Measurements from ENCODE around the gene DUSP10.

DUSP10 gene

DNA sequence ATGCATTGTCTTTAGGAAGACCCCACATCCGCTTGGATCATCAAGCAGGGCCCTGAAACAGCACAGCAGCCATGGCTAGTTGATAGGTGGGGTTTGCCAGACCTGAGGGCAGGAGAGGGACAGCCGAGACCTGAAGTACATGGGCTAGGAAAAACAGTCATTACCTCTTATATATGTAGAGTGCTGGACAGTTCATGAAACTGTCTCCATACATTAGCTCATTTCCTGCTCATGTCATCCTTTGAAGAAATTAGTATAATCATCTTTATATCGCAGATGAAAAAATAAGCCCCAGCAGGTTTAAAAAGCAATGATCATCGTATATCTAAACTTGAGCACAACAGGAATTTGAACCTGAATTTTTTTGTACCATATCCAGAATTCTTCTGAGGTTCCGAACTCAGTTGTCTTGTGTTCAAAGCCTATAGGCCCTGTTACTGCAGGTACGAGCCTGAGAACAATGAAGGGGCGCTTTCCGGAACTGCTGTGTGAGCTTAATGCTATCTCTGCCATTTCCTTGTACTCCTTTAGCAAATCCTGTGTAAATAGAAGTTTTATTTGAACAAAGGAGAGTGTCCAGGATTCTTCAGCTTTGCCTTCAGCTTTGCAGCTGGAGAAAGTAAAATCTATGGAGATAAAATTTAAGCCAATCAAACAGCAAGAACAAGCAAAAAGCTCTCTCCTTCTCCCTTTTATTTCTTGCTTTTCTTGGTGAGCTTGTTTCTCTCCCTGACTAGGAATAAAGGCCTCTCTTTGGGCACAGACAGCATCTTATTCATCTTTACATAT, 32.4 kb upstream of the DUSP10 start:
- no peak overlapping the region for H3K4me2 ChIP-seq (ENCODE audit: low read length)
- H4K20me1 ChIP-seq (ENCODE audit: insufficient read depth, low read length), result no peaks in the 10 kb centered on the region
- H3K9me2 ChIP-seq (ENCODE audit: low read depth, low read length), result no peaks in the 10 kb centered on the region
- no peaks in the 10 kb centered on the region for H3K27me3 ChIP-seq (ENCODE audit: insufficient read depth, low read length)
- H2AFZ ChIP-seq (ENCODE audit: low read length), result no peak overlapping the region
- H3K4me1 ChIP-seq (ENCODE audit: insufficient read depth, low read length, severe bottlenecking), result peaks cover 28% of the 10 kb centered on the region
- no peaks in the 10 kb centered on the region for H3K79me2 ChIP-seq (ENCODE audit: insufficient read depth, low read length)
- no peak for TF ChIP-seq CTCF (IDR thresholded peaks at IDR 0.05; ENCODE audit: low read length)
- TF ChIP-seq EZH2 (IDR thresholded peaks at IDR 0.05; ENCODE audit: borderline replicate concordance, low read length), result no peak
- H3K9me3 ChIP-seq (ENCODE audit: low read length), result no peaks in the 10 kb centered on the region
- H3K36me3 ChIP-seq (ENCODE audit: insufficient read depth, low read length), result no peaks in the 10 kb centered on the region
- no peak overlapping the region for H3K4me3 ChIP-seq (ENCODE audit: low read depth, low read length, poor library complexity, severe bottlenecking)
- H3K9ac ChIP-seq (ENCODE audit: low read length), result no peak overlapping the region
- no peak overlapping the region for H3K27ac ChIP-seq (ENCODE audit: low read depth, low read length, poor library complexity, severe bottlenecking)
- H3F3A ChIP-seq (ENCODE audit: insufficient read depth, low read length), result 0 out of 2 replicates have a peak, but pooled peaks cover 7% of the 10 kb centered on the region

DNA sequence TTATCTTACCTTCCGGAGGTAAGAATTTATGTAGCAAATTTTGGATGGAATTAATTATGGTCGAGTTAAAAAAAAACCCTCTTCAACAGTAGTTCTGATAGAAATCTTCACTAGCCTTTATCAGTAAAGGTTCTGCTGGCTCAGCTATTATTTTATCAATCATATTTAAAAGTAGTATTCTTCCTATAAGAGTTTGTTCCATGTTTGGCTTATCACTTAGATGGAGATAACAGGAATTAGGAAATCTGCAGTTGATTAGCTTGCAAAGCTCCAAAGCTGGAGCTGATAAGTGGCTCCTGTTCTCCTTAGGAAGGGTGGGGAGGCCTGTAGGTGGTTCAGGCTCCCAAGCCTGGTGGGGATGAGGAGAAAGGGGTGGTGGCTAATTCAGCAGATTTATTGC, 31.5 kb upstream of the DUSP10 start:
- Histone ChIP-seq H3K79me2 (ENCODE audit: insufficient read depth, low read length) (no peaks in the 10 kb centered on the region), H3K9me2 (ENCODE audit: low read depth, low read length) (no peaks in the 10 kb centered on the region), H3F3A (ENCODE audit: insufficient read depth, low read length) (0 out of 2 replicates have a peak, but pooled peaks cover 7% of the 10 kb centered on the region), H3K27me3 (ENCODE audit: insufficient read depth, low read length) (no peaks in the 10 kb centered on the region), H3K27ac (ENCODE audit: low read depth, low read length, poor library complexity, severe bottlenecking) (no peak overlapping the region), H3K9ac (ENCODE audit: low read length) (no peak overlapping the region), H3K9me3 (ENCODE audit: low read length) (no peaks in the 10 kb centered on the region), H3K4me2 (ENCODE audit: low read length) (no peak overlapping the region), H4K20me1 (ENCODE audit: insufficient read depth, low read length) (no peaks in the 10 kb centered on the region), H3K36me3 (ENCODE audit: insufficient read depth, low read length) (no peaks in the 10 kb centered on the region), H3K4me3 (ENCODE audit: low read depth, low read length, poor library complexity, severe bottlenecking) (no peak overlapping the region), H3K4me1 (ENCODE audit: insufficient read depth, low read length, severe bottlenecking) (peaks cover 21% of the 10 kb centered on the region), H2AFZ (ENCODE audit: low read length) (no peak overlapping the region)
- TF ChIP-seq CTCF (IDR thresholded peaks at IDR 0.05; ENCODE audit: low read length), result no peak
- no peak for TF ChIP-seq EZH2 (IDR thresholded peaks at IDR 0.05; ENCODE audit: borderline replicate concordance, low read length)

DNA sequence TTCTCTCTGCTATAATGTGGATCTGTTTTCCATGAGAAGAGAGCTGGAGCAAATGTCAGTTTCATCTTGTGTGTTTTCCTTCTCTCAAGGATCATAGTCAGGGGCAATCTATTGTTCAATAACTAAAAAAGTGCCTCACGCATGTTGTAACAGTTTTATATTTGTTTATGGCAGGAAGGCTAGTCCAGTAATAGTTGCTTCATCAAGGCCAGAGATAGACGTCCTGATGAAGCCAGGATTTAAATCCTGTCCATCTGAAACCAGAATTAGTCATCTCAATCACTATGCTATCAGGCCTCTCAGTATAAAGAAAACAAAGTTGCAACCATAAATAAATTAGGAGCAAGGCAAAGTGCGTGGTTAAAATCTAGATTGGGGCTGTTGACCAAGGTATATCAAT, 30.2 kb upstream of the DUSP10 start:
- H3K4me1 ChIP-seq (ENCODE audit: insufficient read depth, low read length, severe bottlenecking), result peaks cover 9% of the 10 kb centered on the region
- 0 out of 2 replicates have a peak, but pooled peaks cover 5% of the 10 kb centered on the region for H3F3A ChIP-seq (ENCODE audit: insufficient read depth, low read length)
- no peaks in the 10 kb centered on the region for H3K36me3 ChIP-seq (ENCODE audit: insufficient read depth, low read length)
- H3K27me3 ChIP-seq (ENCODE audit: insufficient read depth, low read length), result no peaks in the 10 kb centered on the region
- H3K4me2 ChIP-seq (ENCODE audit: low read length), result no peak overlapping the region
- H3K9me3 ChIP-seq (ENCODE audit: low read length), result no peaks in the 10 kb centered on the region
- no peaks in the 10 kb centered on the region for H4K20me1 ChIP-seq (ENCODE audit: insufficient read depth, low read length)
- H3K9ac ChIP-seq (ENCODE audit: low read length), result no peak overlapping the region
- TF ChIP-seq CTCF (IDR thresholded peaks at IDR 0.05; ENCODE audit: low read length) (no peak), EZH2 (IDR thresholded peaks at IDR 0.05; ENCODE audit: borderline replicate concordance, low read length) (no peak)
- no peak overlapping the region for H3K27ac ChIP-seq (ENCODE audit: low read depth, low read length, poor library complexity, severe bottlenecking)
- H3K4me3 ChIP-seq (ENCODE audit: low read depth, low read length, poor library complexity, severe bottlenecking), result no peak overlapping the region
- no peak overlapping the region for H2AFZ ChIP-seq (ENCODE audit: low read length)
- H3K9me2 ChIP-seq (ENCODE audit: low read depth, low read length), result no peaks in the 10 kb centered on the region
- no peaks in the 10 kb centered on the region for H3K79me2 ChIP-seq (ENCODE audit: insufficient read depth, low read length)

Measured in OCI-LY1 (cell line).